Stimulated activated naive CD8-positive, alpha-beta T cell treated with anti-CD3 and anti-CD28 coated beads, Interleukin-15, Interleukin-2, amounts not matched to agents 100 U/mL and 50 U/mL, for 24 hours (primary cell): ENCODE results near the gene QSOX2.

Source experiments
- ATAC-seq: fragments of 150-1000 bp; cut with Tn5 transposase; one replicate; pipeline ENCODE4 v1.10.0; 2021
- DNase-seq: peaks from one replicate; pipeline ENCODE4 v3.0.0; 2021

QSOX2 gene

GRCh38 chr9:136172412-136173079 is 73.1 kb downstream of the QSOX2 start:
- DNase-seq: no peak
- no peak for ATAC-seq

DNA sequence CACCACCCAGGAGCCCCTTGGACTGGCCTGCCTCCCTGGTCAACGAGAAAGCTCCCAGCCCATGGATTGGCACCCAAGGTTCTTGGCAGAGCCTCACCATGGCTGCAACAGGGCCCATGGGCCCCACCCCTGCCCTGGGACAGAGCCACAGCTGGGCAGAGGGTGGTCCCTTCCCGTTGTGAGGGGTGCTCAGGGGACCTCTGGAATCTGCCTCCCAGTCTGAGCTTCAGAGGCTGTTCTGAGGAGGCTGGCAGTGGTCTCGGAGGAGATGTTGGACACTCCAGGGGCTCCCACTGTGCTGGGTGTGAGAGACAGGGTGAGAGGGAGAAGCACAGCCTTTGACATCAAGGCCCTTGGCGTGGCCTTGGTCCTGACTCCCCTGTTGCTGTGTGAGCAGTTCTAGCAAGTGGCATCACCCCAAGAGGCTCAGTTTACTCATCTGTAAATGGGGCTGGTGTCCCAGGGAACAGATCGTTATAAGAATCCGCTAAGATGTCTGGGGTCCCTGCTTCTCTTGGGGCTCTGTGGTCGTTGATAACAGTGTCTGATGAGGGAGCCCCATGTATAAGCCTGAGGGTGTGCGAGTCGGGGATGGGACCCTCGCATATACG is 73.7 kb downstream of the QSOX2 start:
- ATAC-seq (no peak), DNase-seq (no peak)

DNA sequence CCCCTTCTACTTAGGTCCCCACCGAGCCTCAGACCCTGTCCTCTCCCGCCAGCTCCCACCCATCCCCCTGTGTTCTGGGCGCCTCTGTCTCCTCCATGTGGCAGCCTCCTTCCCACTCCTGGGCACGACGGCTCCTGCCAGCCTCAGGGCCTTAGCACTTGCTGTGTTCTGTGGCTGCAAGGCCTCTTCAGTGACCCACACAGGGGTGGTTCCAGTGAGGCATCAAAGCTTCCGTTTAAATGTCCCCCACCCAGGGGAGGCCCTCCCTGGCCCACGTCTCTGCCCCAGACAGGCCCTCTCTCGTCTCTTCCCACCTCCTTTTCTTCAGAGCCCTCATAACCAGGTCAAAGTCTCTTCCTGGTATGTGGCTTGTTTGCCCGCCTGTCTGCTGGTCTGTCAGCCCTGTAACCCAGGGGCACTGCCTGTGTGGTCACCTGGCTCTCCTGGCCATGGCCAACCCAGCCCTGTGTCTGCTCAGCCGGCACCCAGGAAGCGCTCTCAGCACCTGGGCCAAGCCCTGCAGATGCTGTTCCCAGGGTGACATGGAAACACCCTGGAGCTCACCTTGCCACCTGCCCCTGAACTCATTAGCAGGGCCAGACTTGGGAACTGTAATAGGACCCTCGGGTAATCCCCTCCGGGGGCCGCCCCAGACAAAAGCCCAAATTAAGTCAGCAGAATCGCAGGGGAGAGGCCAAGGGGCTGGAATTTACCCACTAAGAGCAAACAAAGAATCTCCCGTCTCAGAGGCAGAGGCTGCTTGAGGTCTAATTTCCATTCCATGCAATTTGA is 74.4 kb downstream of the QSOX2 start:
- DNase-seq (no peak), ATAC-seq (no peak)

DNA sequence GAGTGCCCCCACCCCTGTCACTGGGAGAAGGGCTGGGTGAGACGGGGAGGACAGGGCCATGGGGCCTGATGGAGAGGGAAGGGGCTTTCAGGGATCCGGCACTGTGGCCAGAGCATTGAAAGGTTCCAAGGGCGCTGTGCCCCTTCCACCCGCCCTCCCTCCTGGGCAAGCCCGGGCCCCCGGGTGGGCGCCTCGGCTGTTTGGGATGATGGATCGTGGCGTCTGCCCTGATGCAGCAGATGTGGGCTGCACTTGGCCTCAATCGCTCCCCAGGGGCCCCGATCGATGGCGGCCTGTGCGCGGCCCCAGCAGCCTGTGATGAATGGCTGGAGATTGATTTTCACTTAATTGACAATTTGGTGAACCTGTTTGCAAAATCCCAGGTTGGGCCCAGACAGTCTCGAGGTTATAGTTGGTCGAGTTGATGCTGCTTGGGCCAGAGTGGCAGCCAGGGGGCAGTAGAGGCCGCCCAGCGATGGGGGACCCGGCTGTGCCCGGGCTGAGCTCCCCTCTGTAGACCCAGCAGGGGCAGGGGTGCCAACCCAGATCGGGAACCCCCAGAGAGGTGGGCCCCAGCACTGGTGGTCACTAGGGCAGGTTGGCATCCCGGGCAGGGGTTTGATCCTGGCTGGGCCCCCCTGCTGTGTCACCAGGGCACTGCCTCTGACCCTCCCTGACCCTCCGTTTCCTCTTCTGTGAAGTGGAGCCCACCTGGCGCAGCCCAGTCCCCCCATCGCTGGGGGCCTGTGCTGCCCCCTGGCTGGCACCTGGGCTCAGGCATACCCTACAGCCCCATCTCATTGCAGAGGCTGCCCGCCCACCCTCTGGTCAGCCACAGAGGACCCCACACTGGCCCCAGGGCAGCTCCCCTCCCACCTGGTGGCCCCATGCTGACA is 75.4 kb downstream of the QSOX2 start:
- ATAC-seq (peak; percentile 61), DNase-seq (peak; percentile 74)

DNA sequence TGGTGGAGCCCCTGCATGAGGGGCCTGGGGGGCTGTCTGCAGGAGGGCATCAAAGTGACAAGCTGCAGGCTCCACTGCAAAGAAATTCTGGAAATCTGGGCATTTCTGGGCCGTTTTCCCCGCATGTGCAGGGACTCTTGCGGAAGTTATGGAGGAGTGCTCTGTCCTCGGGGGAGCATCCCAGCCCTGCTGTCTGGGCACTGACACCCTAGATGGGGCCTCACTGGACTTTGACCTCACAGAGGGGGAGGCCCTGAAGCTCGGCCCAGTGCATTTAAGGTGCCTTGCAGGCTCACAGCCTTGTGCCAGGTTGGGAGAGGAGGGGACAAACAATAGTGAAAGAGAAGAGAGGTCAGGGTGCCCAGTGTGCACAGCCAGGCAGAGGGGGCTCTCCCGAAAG is 76.1 kb downstream of the QSOX2 start:
- DNase-seq (no peak), ATAC-seq (no peak)

DNA sequence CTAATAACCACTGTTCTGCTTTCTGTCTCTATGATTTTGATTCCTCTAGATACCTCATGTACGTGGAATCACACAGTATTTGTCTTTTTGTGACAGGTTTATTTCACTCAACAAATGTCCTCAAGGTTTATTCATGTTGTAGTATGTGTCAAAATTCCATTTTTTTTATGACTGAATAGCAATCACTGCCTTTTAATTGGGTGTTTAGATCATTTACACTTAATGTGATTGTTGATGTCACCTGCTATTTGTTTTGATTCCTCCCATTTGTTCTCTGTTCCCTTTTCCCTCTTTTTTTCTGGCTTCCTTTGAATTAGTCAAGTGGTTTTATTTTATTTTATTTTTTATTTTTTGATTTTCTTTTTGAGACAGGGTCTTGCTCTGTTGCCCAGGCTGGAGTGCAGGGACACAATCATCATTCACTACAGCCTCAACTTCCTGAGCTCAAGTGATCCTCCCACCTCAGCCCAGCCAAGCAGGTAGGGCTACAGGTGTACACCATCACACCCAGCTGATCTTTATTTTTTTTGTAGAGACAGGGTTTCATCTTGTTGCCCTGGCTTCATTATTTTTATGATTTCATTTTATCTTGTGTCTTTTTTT is 82.3 kb downstream of the QSOX2 start:
- ATAC-seq (no peak), DNase-seq (no peak)

- no peak for ATAC-seq
Measured at GRCh38 chr9:136160995-136161610, 84.5 kb downstream of the QSOX2 start.

DNA sequence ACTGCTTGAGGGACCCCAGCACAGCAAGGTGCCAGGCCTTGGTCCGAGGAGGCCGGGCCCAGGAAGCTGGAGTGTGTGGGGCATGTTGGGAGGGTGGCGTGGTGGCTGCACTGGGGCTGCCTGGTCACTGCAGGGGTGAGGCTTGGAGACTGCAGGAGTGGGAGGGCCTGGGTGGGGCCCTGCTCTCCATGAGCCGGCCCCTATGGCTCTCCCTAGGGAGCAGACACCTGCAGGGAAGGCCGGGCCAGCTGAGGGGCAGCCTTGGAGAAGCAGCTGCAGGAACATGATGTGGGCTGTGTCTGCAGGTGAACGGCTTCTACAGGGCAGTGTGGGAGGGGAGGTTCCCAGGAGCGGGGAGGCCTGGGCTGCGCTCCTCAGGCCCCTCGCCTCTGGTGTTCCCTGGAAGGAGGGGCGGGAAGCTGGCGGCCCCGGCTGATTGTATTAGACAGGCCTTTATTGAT is 85.2 kb downstream of the QSOX2 start:
- no peak for ATAC-seq
- DNase-seq: no peak

More at GRCh38 chr9:136160995-136161610, 84.5 kb downstream of the QSOX2 start:
- DNase-seq: no peak

DNA sequence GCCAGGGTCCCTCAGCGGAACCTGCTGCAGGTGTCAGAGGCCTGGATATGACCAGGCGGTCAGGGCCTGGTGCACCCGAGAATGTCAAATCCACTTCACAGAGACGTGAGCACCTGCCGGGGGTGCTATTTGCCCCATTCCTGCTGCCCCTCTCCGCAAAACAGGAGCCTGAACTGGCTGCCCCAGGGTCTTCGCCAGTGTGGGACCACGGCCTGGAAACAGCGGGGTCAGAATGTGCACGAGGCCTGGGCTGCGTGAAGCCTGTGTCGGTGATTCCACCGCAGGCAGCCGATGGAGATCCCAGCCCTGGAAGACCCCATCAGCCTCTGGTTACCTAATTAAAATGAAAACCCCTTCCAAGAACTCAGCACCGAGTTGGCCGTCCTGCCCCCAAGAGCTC is 85.8 kb downstream of the QSOX2 start:
- no peak for ATAC-seq
- no peak for DNase-seq

- DNase-seq (no peak), ATAC-seq (no peak)
Measured at GRCh38 chr9:136157477-136158265, 87.9 kb downstream of the QSOX2 start.
